GM12865 (cell line): Measurements from ENCODE around the gene CSF2RB.

Source experiments
- DNase-seq: peaks from one replicate; pipeline ENCODE4 v3.0.0; 2010; ENCODE audit warnings: low read depth
- H3K4me3 ChIP-seq: 2 replicates; pipeline ENCODE4 v1.5.1; 2011; ENCODE audit warnings: mild to moderate bottlenecking, low read depth, low read length, control low read depth
- CTCF ChIP-seq: IDR thresholded peaks from 2 replicates; pipeline ENCODE4 v1.5.1; 2011; ENCODE audit warnings: low read length, control low read depth, low read depth, inconsistent platforms; ENCODE audit not compliant: insufficient read depth; ENCODE audit errors: missing control alignments

The CSF2RB gene

GRCh38 chr22:36954251-36955014 lies 41.0 kb downstream of the CSF2RB start:
- TF ChIP-seq CTCF: no peak
- peak; percentile 45 for DNase-seq
- H3K4me3 ChIP-seq: no peak overlapping the region; the same call in 1 of the 2 replicates

- no peak overlapping the region for H3K4me3 ChIP-seq
- no peak for TF ChIP-seq CTCF
Measured at GRCh38 chr22:36955691-36956090, 42.3 kb downstream of the CSF2RB start.

GRCh38 chr22:36958366-36958765 lies 44.9 kb downstream of the CSF2RB start:
- no peak for TF ChIP-seq CTCF
- H3K4me3 ChIP-seq: no peak overlapping the region
- DNase-seq: no peak

More at GRCh38 chr22:36955691-36956090, 42.3 kb downstream of the CSF2RB start:
- DNase-seq: no peak

GRCh38 chr22:36961626-36962025 lies 48.2 kb downstream of the CSF2RB start:
- no peak for TF ChIP-seq CTCF
- no peak for DNase-seq
- no peak overlapping the region for H3K4me3 ChIP-seq

- no peak overlapping the region for H3K4me3 ChIP-seq
- DNase-seq: no peak
- TF ChIP-seq CTCF: no peak
Measured at GRCh38 chr22:36963302-36963701, 49.9 kb downstream of the CSF2RB start.

GRCh38 chr22:36964106-36964505 lies 50.7 kb downstream of the CSF2RB start:
- DNase-seq: no peak
- H3K4me3 ChIP-seq: no peak overlapping the region
- TF ChIP-seq CTCF: no peak

GRCh38 chr22:36965696-36966095 lies 52.3 kb downstream of the CSF2RB start:
- DNase-seq: no peak
- TF ChIP-seq CTCF: no peak
- H3K4me3 ChIP-seq: no peak overlapping the region
